GM10266 (cell line): ENCODE results near the gene TMC3.

Experiments used
- DNase-seq: peaks from one replicate; pipeline ENCODE4 v3.0.0; 2012; ENCODE audit errors: extremely low spot score
- TF ChIP-seq, protein P1 (sequence below): IDR thresholded peaks from 2 replicates; pipeline ENCODE4 v1.5.1; 2012; ENCODE audit warnings: mild to moderate bottlenecking, low read depth; ENCODE audit not compliant: control insufficient read depth, insufficient read depth; ENCODE audit errors: missing control alignments

The TMC3 gene

DNA sequence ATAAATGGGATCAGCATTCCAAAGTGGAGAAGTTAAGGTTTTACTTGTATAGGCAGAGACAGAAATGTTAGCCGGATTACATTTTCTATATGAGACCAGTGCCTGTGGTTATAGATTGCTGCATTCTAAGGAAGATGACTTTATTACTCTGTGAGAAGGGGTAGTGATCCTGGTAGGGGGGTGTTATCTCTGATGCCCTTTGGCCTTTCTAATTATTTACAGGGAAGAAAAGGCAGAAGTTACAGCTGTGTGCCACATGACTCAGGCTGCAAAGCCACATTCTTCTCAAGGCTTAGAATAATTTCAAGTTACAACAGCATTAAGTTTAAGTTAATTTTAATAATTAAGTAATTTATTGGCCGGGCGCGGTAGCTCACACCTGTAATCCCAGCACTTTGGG lies 2.2 kb upstream of the TMC3 start:
- TF ChIP-seq, protein P1, sequence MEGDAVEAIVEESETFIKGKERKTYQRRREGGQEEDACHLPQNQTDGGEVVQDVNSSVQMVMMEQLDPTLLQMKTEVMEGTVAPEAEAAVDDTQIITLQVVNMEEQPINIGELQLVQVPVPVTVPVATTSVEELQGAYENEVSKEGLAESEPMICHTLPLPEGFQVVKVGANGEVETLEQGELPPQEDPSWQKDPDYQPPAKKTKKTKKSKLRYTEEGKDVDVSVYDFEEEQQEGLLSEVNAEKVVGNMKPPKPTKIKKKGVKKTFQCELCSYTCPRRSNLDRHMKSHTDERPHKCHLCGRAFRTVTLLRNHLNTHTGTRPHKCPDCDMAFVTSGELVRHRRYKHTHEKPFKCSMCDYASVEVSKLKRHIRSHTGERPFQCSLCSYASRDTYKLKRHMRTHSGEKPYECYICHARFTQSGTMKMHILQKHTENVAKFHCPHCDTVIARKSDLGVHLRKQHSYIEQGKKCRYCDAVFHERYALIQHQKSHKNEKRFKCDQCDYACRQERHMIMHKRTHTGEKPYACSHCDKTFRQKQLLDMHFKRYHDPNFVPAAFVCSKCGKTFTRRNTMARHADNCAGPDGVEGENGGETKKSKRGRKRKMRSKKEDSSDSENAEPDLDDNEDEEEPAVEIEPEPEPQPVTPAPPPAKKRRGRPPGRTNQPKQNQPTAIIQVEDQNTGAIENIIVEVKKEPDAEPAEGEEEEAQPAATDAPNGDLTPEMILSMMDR = no peak
- DNase-seq = no peak

DNA sequence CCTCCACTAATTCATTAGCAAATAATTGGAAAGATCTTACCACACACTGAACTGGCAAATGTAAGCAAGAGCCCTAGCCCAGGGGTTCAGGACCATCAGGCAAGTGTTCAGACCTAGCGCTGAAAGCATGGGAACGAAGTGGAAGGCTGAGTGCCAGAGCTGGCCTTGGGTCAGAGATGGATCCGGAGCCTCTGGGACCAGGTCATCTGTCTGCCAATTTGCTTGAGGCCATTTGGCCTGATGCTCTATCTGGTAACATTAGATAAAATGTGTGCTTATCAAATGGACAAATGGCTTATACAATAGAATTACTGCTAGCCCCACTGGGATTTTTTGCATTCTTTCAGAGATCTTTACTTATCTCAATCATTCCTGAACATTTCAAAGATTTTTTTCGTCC lies 1.4 kb upstream of the TMC3 start:
- no peak for DNase-seq
- TF ChIP-seq, protein P1 = no peak

DNA sequence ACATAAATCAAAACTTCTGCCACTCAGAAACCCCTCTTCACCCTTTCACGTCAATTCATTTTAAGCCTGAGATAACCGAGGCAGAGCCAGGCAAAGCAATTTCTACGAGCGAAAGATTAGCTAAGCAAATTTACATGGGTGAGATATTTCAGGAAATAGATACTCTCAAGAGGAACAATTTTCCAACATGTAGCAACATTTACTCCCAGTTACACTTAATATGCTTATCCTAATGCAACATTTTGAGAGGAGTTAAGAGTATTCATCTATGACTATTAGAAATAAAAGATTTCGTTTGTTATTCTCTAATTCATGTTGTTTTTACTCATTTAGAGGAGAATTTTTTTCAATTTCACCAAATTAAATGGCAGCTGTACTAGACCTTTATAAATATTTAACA lies 837 bp downstream of the TMC3 start:
- TF ChIP-seq, protein P1 = no peak
- DNase-seq = no peak

DNA sequence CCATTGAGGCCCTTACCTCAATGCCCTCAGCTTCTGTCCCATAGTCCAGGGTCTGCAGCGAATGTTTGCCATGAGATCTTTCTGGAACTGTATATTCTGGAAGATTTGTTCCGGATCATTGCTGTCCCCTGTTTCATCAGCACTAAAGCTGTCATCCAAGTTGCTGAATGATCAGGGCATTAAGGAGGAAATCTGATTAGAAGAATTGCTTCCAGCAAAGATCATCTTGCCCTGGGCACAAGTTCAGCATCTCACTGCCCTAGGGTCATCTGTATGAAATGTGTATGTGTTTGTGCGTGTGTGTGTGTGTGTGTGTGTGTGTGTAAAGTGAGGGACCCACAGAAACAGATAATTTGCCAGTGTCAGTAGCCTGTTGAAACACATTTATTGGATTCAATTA lies 1.4 kb downstream of the TMC3 start:
- TF ChIP-seq, protein P1 = no peak
- no peak for DNase-seq

DNA sequence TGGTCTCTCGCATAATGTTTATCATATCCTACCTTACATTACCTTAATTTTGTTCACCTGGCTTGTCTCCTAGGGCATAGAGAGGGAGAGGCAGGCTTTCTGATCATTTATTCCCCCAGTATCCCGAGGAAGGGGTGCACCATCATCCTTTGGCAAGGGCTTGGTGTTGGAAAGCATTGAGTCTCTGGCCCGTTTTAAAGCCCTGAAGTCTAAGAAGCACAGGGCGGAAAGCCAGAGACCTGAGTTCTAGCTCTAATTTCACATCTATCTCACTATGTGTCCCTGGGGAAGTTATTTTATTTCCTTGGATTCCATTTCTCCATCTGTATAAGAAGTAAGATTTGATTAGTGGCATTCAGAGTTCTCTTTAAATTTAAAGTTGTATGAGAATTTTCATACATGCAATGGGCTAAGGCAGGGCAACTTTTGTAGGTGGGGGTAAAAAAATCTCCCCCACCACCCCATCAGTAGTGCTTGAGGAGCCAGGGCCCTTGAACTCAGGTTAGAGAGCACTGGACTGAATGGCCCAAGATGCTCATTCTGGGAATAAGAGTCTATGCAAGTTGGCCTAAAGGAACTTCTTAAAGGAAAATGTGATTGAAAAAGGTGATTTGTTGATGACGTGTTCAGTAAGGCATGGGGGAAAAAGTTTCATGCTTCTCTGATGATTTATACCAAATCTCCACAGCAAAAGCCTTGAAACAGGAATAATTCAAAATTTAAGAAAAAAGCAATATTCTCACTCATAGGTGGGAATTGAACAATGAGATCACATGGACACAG lies 10.1 kb downstream of the TMC3 start:
- TF ChIP-seq, protein P1 = no peak
- DNase-seq = no peak

DNA sequence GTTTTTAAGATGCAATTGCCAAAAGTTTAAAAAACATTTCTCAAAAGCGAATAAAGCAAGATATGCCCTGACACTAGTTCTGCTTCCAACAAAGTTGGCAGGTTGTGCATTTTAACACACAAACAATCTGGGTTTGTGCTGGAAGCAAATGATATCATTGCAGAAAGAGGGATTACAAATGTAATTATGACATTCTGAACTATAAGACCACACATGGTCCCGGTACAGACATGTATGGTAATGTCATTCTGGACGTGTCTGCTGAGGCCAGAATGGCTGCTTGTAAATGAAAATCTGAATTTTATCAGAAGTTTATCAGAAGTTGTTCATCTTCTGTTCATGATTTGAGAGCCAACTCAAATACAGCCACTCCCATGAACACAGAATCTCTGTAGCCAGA lies 10.7 kb downstream of the TMC3 start:
- no peak for DNase-seq
- TF ChIP-seq, protein P1 = no peak

DNA sequence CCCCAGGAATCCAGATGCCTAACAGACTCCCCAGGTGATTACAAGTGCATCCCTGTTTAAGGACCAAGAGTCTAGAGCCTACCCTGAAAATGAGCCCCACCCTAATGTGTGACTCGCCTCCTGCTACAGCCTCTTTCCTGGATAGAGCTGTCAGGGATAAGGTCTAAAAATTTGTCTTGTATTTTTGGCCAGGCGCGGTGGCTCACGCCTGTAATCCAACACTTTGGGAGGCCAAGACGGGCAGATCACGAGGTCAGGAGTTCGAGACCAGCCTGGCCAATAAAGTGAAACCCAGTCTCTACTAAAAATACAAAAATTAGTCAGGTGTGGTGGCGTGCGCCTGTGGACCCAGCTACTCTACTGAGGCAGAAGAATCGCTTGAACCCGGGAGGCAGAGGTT lies 11.2 kb downstream of the TMC3 start:
- DNase-seq = no peak
- TF ChIP-seq, protein P1 = no peak
